GM21825 (cell line): ENCODE results near the gene NDUFA8.

ENCODE experiments used
- ATAC-seq: cut with Tn5 transposase; IDR thresholded peaks from one replicate; pipeline ENCODE4 v1.9.1; 2021; ENCODE audit warnings: mild to moderate bottlenecking, moderate library complexity; ENCODE audit not compliant: unreplicated experiment

The NDUFA8 gene

GRCh38 chr9:122138560-122139268 is 20.9 kb downstream of the NDUFA8 start:
- no peak for ATAC-seq

DNA sequence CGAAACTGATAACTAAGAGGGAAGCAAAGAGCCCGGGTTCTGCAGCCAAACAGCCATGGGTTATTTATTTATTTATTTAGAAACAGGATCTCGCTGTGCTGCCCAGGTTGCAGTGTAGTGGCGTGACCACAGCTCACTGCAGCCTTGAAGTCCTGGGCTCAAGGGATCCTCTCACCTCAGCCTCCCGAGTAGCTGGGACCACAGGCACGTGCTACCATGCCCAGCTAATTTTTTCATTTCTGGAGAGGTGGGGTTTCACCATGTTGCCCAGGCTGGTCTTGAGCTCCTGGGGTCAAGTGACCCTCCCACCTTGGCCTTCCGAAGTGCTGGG is 24.1 kb downstream of the NDUFA8 start:
- no peak for ATAC-seq

- no peak for ATAC-seq
These were observed 24.6 kb downstream of the NDUFA8 start for GRCh38 chr9:122134822-122135528.

DNA sequence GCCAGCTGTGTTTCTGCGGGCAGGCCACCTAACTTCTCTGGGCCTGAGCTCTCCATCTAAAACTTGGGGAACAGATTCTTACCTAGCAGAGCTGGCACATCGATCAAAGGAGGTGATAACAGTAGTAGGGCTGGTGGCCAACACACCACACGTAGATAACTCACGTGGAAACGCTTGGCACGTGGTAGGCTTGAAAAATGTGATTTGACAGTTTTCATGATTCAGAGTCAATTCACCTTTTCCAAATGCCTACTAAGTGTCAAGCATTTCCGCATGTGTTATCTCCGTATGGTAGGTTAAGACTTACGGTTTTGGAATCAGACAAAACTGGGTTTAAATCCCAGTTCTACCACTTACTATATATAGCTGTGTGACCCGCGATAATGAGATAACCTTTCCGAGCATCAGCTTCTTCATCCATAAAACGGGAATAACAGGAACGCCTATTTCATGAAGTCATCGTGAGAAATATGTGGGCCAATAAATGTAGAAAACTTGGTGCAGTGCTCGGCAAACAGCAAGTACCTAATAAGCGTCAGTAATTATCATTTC is 25.5 kb downstream of the NDUFA8 start:
- ATAC-seq, result no peak

GRCh38 chr9:122133263-122133983 is 26.2 kb downstream of the NDUFA8 start:
- no peak for ATAC-seq

DNA sequence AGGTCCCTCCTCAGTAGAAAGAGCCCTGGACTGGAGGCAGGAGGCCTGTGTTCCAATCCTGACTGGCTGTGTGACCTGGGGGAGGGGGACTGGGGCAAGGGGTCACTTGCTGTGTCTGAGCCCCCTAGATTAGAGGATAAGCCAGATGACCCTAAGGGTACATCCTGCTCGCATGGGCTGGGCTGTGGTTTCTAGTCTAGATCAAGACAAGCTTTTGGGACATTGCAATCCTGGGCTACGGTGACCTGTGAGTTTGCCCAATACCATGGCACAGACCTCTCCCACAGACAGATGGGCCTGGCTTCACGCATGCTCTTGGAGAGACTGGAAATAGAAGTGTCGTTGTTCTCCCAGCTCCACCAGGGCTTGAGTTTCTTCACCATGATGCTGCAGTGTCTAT is 27.0 kb downstream of the NDUFA8 start:
- ATAC-seq, result no peak

- ATAC-seq, result no peak
These were observed 28.1 kb downstream of the NDUFA8 start for GRCh38 chr9:122131401-122132001.

DNA sequence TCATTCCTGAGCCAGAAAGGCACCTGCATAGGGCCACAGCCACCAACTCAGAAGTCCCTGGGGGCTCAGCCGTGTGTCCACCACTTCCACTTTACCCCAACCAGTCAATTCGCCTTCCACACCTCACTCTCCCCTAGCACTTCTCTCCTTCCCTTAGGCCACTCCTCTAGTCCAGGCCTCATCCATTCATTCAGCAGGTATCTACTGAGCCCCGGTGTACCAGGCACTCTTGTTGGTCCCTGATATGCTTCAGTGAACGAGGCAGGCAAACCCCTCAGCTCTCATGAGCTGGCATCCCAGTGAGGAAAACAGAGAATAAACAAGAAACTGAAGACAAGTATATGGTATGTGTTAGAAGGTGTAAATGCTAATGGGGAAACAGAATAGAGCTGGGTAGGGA is 28.7 kb downstream of the NDUFA8 start:
- ATAC-seq, result no peak

- no peak for ATAC-seq
These were observed 29.6 kb downstream of the NDUFA8 start for GRCh38 chr9:122129969-122130368.

DNA sequence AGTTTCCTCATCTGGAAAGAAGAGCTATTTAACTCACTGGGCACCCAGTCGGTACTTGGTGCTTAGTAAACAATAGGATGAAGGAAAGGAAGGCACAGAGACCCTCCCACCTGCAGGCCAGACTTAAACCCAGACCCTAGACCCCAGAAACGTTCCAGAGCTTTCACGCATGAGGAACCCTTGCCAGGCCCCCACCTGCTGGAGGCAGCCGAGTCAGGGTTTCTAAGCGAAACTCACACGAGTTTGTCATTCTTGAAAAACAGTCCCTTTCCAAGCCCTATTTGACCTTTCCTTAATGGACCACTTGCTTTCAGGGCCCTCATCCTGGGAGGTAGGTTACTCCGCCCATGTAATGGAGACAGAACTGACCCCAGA is 30.6 kb downstream of the NDUFA8 start:
- no peak for ATAC-seq

- no peak for ATAC-seq
These were observed 31.3 kb downstream of the NDUFA8 start for GRCh38 chr9:122128007-122128968.

- ATAC-seq, result no peak
These were observed 32.2 kb downstream of the NDUFA8 start for GRCh38 chr9:122127396-122127798.

DNA sequence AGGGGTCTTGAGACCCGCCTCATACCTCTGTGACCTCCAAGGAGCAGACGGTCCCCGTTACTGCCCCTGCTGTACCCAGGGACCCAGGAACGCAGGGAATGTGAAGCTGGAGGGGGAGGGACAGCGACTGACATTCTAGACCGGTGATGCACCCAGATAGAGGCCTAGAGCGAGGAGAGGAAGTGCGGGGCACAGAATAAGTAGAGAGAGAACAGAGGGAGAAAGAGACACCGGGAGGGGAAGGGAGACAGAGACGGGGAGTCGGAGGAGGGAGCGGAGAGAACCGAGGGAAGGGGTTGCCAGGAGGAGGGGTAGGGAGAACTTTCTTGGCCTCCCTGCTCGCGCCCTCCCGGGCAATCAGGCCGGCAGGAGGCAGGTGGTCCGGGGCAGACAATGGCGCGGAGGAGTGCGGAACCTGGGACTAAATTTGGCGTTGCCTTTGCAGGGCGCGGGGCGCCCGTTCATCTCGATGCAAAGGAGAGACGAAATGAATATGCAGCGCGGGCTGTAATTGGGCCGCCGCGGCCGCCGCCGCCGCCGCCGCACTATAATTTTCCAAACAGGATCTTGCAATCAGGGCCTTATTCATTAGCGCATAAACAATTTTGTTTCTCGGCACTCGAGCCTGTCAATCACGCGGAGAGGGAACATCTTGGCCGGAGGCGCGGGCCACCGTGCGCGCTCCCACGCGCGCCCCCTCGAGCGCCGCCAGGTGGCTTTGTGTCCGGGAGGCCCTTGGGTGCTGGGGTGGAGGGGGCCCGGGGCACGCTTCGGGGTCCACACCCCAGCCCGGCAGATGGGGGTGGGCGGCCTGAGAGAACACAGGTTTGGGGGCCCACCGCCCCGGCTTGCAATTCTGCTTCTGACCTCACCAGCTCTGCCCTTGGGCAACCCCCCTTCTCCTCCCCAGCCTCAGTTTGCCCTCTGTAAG is 33.0 kb downstream of the NDUFA8 start:
- ATAC-seq, result no peak

DNA sequence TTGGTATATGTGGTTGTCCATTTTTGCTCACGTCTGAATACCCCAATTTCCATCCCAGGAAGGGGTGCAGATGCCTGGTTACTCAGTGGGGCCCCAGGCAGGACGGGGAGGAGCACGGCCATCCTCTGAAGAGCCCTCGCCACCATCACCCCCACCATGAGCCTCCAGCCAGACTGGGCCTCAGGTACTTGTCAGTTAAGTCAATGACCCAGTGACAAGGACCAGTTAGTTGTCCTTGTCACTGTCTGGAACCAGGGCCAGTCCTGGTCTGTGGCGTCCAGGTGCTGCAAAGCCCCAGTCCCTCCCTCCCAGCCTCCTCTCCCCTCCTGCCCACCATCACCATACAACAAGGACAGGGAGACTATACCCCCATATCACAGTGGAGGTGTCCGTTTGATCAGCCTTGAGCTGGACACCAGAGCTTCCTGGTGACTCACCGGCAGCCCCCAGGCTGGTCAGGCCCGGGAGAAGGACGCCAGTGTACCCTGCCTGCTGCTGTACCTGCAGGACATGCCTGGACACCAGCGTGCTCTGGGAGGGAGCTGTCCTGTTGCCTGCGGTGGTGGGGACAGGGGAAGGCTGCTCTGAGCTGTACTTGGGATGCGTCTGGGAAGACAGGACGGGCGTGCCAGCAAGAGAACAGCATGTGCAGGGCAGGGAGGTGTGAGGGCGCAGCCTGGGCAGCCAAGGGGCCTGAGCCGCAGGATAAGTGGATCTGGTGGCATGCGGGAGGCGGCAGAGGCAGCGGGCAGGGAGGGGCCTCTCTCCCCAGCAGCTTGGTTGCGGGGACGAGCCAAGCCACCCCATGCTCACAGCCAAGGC is 33.9 kb downstream of the NDUFA8 start:
- ATAC-seq, result no peak

- no peak for ATAC-seq
These were observed 34.4 kb downstream of the NDUFA8 start for GRCh38 chr9:122125158-122125508.

DNA sequence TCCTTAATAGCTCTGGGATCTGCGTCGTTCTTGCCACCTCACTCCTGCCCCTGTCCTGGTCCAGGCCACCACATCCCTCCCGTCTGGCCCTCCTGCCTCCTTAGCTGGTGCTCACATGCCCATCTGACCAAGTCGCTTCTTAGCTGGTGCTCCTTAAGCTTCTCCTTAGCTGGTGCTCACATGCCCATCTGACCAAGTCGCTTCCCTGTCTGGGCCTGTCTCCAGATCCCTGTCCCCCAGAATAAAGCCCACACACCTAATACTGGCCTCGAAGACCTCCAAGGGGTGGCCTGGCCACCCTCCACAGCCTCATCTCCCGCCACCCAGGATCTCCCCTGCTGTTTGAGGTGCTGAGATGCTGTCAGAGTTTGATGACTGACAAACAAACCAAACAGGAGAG is 35.1 kb downstream of the NDUFA8 start:
- no peak for ATAC-seq

GRCh38 chr9:122124048-122124447 is 35.5 kb downstream of the NDUFA8 start:
- ATAC-seq, result no peak

DNA sequence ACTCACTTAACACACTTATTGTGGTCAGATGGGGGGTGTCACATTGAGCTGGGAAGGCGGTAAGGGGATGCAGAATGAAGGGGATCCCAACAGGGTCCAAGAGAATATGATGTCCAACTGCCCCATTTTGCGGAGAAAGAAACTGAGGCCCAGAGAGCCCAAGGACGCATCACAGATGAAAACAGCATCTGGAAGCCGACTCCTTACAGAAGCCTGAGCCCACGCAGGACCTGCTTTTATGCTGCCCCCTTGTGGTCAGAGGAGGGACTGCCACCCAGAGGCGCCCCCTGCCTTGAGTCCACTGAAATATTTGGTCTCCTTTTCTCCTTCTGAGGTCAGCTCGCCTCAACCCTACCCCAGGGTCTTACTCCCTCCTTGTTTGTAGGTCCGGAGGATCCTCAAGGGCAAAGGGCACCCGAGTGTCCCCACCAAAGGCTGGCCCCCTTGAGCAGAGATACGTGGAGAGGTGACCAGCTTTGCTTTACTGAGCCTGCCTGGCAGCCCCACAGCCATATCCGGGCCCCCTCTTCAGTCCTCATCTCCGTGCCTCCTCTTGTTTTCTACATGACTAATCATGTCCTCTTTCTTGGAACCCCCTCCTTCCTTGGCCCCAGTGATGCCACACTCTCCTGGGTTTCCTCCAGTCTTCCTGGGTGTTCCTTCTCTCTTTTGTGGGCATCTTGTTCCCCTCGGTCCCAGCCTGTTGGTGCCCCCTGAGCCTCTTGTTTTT is 36.5 kb downstream of the NDUFA8 start:
- no peak for ATAC-seq
